Measurements from ENCODE around the gene OXCT2.
"Not testable (repeated sequence)": the region's sequence is repeated elsewhere in the genome, so short reads cannot be mapped to it uniquely, and the experiment has no call there.

The OXCT2 gene

DNA sequence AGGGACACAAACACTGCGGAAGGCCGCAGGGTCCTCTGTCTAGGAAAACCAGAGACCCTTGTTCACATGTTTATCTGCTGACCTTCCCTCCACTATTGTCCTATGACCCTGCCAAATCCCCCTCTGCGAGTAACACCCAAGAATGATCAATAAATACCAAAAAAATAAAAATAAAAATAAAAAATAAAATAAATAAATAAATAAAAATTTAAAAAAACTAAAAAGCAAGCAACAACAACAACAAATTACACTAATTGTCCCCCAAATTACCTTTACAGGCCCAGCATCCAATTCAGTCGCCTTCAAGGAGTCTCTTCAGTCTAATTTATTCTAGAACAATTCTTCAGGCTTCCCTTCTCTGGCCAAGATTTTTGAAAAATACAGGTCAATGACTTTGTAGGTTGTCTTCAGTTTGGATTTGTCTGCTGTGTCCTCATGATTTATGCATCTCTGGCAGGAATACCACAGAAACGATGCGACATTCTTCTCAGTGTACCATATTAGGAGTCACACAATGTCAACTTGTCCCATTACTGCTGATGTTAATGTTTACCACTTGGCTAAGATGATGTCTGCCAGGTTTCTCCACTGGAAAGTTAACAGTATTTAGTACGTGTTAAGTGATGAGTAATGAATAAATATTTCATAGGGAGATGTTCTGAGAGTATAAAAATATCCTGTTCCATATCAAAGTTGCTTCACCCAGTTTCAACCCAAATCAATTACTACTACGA is 37.8 kb upstream of the OXCT2 start:
- no peaks in the 10 kb centered on the region for H3K36me3 Mint-ChIP-seq (ENCODE audit: low read depth)
- no peak overlapping the region for H3K27ac Mint-ChIP-seq
- TF ChIP-seq, protein P1, sequence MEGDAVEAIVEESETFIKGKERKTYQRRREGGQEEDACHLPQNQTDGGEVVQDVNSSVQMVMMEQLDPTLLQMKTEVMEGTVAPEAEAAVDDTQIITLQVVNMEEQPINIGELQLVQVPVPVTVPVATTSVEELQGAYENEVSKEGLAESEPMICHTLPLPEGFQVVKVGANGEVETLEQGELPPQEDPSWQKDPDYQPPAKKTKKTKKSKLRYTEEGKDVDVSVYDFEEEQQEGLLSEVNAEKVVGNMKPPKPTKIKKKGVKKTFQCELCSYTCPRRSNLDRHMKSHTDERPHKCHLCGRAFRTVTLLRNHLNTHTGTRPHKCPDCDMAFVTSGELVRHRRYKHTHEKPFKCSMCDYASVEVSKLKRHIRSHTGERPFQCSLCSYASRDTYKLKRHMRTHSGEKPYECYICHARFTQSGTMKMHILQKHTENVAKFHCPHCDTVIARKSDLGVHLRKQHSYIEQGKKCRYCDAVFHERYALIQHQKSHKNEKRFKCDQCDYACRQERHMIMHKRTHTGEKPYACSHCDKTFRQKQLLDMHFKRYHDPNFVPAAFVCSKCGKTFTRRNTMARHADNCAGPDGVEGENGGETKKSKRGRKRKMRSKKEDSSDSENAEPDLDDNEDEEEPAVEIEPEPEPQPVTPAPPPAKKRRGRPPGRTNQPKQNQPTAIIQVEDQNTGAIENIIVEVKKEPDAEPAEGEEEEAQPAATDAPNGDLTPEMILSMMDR (IDR thresholded peaks at IDR 0.05): no peak
- peaks cover 28% of the 10 kb centered on the region for H3K9me3 Mint-ChIP-seq
- no peak overlapping the region for H3K4me3 Mint-ChIP-seq
- H3K4me1 Mint-ChIP-seq: no peaks in the 10 kb centered on the region
- H3K27me3 Mint-ChIP-seq (ENCODE audit: low read depth, poor library complexity): peaks cover 12% of the 10 kb centered on the region
- no peak for DNase-seq

DNA sequence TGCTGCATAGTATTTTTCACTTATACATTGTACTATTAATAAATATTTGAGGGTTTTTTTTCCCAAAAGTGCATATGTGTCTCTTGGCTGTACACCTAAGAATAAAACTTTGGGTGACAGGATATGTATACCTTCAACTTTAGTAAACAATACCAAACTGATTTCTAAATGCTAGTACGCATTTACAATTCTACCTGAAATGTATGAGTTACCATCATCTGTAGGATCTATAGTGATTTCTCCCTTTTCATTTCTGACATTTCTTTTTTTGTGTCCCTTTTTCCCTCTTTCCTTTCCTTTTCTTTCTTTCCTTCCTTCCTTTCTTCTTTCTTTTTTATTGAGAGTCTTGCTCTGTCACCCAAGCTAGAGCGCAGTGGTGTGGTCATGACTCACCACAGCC is 34.2 kb upstream of the OXCT2 start:
- TF ChIP-seq, protein P1 (IDR thresholded peaks at IDR 0.05): no peak
- Mint-ChIP-seq H3K9me3 (peaks cover 28% of the 10 kb centered on the region), H3K27ac (no peak overlapping the region), H3K27me3 (ENCODE audit: low read depth, poor library complexity) (peaks cover 11% of the 10 kb centered on the region), H3K36me3 (ENCODE audit: low read depth) (no peaks in the 10 kb centered on the region), H3K4me3 (no peak overlapping the region), H3K4me1 (peaks cover under 1% of the 10 kb centered on the region)
- no peak for DNase-seq

DNA sequence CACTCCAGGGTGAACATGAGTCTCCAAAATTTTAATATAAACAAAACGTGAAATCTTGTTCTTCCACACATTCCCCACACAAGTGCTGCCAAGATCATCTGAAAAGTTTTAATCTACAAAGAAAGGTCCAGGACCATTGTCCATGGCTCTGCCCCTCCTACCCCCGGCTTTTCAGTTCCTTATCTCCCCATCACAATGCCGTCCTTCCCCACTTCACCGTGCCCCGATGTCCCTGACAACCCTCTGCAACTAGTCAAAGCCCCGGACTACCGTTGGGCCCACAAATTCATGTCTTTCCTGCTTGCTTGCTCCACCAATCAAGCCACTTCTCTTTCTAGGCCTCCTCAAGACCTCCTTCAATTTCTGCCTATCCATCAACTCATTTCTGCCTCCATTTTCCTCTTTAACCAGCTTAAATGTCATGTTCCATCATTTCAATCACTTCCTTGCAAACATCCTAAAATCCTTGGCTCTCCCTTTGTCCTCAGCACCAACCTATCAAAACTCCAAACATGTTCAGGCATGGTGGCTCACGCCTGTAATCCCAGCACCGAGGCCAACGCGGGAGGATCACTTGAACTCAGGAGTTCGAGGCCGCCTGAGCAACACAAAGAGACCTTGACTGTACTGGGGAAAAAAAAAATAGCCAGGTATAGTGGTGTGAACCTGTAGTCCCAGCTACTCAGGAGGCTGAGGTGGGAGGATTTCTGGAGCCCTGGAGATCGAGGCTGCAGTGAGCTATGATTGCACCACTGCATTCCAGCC is 31.5 kb upstream of the OXCT2 start:
- H3K27me3 Mint-ChIP-seq (ENCODE audit: low read depth, poor library complexity): peaks cover 21% of the 10 kb centered on the region
- H3K36me3 Mint-ChIP-seq (ENCODE audit: low read depth): no peaks in the 10 kb centered on the region
- no peak overlapping the region for H3K27ac Mint-ChIP-seq
- H3K9me3 Mint-ChIP-seq: peaks cover 24% of the 10 kb centered on the region
- TF ChIP-seq, protein P1 (IDR thresholded peaks at IDR 0.05): no peak
- H3K4me3 Mint-ChIP-seq: no peak overlapping the region
- no peak for DNase-seq
- H3K4me1 Mint-ChIP-seq: peaks cover 10% of the 10 kb centered on the region

DNA sequence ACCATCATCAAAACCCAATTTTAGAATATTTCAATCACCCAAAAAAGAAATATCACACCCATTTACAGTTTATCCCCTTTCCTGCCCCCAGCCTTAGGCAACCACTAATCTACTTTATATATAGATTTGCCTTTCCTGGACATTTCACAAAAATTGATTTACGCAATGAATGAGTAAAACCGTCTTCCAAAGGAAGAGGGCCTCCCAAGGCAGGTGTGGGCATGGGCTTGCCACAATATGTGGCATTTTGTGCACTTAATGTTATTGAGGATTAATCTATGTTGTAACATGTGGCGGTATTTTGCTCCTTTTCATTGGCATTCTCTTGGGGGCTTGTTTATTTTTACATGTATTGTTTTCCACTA is 29.3 kb upstream of the OXCT2 start:
- H3K27ac Mint-ChIP-seq: no peak overlapping the region
- peaks cover 35% of the 10 kb centered on the region for H3K27me3 Mint-ChIP-seq (ENCODE audit: low read depth, poor library complexity)
- TF ChIP-seq, protein P1 (IDR thresholded peaks at IDR 0.05): no peak
- H3K36me3 Mint-ChIP-seq (ENCODE audit: low read depth): no peaks in the 10 kb centered on the region
- H3K9me3 Mint-ChIP-seq: peaks cover 8% of the 10 kb centered on the region
- peaks cover 10% of the 10 kb centered on the region for H3K4me1 Mint-ChIP-seq
- no peak for DNase-seq
- no peak overlapping the region for H3K4me3 Mint-ChIP-seq

DNA sequence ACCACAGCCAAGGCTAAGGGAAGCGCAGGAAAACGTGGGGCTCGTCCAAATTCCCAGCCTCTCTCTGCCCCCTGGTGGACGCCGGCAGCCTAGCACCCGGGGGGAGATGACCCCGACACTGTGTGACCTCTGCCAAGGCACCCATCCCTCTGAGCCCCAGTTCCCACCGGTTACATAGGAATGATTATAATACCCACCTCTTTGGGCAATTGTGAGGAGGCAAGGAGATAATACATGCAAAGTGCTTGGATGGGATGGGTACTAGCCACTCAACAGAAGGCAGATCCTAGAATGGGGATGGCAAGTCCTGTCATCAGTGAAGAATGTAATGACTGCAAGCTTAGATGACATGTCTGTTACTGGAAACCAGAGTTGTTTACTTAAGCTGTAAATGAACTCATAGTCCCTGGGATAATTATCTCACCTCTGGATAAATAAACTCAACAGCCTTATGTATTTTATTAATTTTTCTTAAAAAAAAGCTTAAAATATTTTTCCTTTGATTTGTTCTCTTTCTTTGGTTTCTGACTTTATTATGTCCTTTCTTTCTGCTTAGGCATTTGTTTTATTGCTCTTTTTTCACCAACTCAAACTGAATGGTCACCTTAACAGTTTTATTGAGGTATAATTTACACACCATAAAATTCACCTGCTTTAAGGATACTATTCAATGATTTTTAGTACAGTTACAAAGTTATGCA is 28.8 kb upstream of the OXCT2 start:
- H3K27me3 Mint-ChIP-seq (ENCODE audit: low read depth, poor library complexity): peaks cover 34% of the 10 kb centered on the region

DNA sequence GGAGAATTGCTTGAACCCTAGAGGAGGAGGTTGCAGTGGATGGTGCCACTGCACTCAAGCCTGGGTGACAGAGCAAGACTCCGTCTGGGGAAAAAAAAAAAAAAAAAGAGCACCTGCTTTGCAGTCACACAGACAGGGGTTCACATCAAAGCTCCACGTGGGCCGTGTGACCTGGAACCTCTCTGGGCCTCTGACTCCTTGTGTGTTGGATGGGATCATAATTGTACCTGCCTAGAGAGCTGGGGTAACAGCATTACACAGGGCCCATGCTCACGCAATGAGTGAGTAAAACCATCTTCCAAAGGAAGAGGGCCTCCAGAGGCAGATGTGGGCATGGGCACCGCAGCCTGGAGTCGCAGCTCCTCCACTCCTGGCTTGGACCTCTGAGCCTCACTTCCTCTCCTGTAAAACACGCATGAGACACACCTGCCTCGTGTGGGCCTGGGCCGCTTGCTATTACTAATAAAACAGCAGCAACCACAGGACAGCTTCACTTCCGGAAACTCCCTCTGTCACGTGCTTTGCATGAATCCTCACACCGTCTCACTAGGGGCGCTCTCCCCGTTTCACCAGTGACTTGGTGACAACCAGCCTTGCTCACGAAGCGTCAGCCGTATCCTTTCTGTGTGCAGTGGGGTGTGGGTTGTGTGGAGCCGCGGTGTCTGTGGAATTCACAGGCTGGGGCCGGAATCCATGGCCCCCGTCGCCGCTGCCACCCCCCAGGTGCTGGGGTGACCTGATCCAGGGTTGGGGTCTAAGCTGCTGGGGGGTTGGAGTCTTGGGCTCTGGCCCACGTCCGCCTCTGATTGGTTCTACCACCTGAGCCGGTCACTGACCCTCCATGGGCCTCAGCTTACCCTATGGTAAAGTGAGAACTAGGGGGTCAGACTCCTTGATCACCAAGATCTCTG is 28.0 kb upstream of the OXCT2 start:
- H3K9me3 Mint-ChIP-seq; H3K4me1 Mint-ChIP-seq; H3K4me3 Mint-ChIP-seq; H3K36me3 Mint-ChIP-seq (ENCODE audit: low read depth); H3K27ac Mint-ChIP-seq: not testable (repeated sequence)
- DNase-seq: peak; percentile 47
- H3K27me3 Mint-ChIP-seq (ENCODE audit: low read depth, poor library complexity): peaks cover 39% of the 10 kb centered on the region

More for the DNA sequence above, 28.8 kb upstream of the OXCT2 start:
- H3K4me1 Mint-ChIP-seq: peaks cover 10% of the 10 kb centered on the region
- no peak overlapping the region for H3K27ac Mint-ChIP-seq
- H3K4me3 Mint-ChIP-seq: no peak overlapping the region
- H3K9me3 Mint-ChIP-seq: peaks cover 3% of the 10 kb centered on the region
- DNase-seq: peak; percentile 85
- TF ChIP-seq, protein P1 (IDR thresholded peaks at IDR 0.05): peak; percentile 82
- H3K36me3 Mint-ChIP-seq (ENCODE audit: low read depth): no peaks in the 10 kb centered on the region

Measured in nephron progenitor cell (in vitro differentiated cells).